HEK293 (cell line): ENCODE results near the gene PGS1.
A peak's percentile ranks its signal among the peaks of the same experiment; 100 is the strongest.

Experiments used
- CTCF ChIA-PET: fragments of 350-600 bp; formaldehyde crosslinking; extraction: SDS; loops from one replicate; lab custom pipeline; 2021; ENCODE audit warnings: antibody characterized with exemption; lab: Yijun Ruan, JAX
- POLR2A ChIA-PET: fragments of 300-600 bp; formaldehyde crosslinking; extraction: SDS; loops from one replicate; lab custom pipeline; 2020; ENCODE audit warnings: antibody characterized with exemption, inconsistent platforms; lab: Yijun Ruan, JAX
- H3K27ac ChIP-seq: fragments of 200-500 bp; sonication (Bioruptor generic); 2 replicates; pipeline ENCODE4 v1.5.1; 2014; ENCODE audit warnings: low read depth, low read length, control low read depth, inconsistent platforms; ENCODE audit errors: extremely low read depth
- H3K36me3 ChIP-seq, 2 experiments: fragments of 200-500 bp in 1 of 2; sonication (Bioruptor generic) in 1 of 2; 1 replicate in 1 of 2; 2 replicates in 1 of 2; pipeline ENCODE4 v1.5.1; 2014 to 2017; ENCODE audit warnings: inconsistent platforms in 2 of 2, low read length in 2 of 2; ENCODE audit not compliant: control insufficient read depth in 2 of 2, insufficient read depth in 1 of 2
- H3K4me1 ChIP-seq: fragments of 200-500 bp; sonication (Bioruptor generic); 2 replicates; pipeline ENCODE4 v1.5.1; 2014; ENCODE audit warnings: mild to moderate bottlenecking, low read length, inconsistent platforms; ENCODE audit not compliant: control insufficient read depth, insufficient read depth
- H3K4me3 ChIP-seq: 2 replicates; pipeline ENCODE4 v1.5.1; 2011; ENCODE audit warnings: low read depth, mild to moderate bottlenecking, control low read depth, low read length, moderate library complexity
- H3K9me3 ChIP-seq: fragments of 200-500 bp; sonication (Bioruptor generic); 2 replicates; pipeline ENCODE4 v1.5.1; 2014; ENCODE audit warnings: low read depth, low read length, inconsistent platforms; ENCODE audit not compliant: control insufficient read depth, insufficient read depth
- GLI2 ChIP-seq: fragments of 450-650 bp; formaldehyde crosslinking; IDR thresholded peaks from 2 replicates; pipeline ENCODE4; 2017; ENCODE audit warnings: missing biosample characterization, missing genetic modification characterization, low read depth, borderline replicate concordance
- MZF1 ChIP-seq: fragments of 450-650 bp; formaldehyde crosslinking; IDR thresholded peaks from 2 replicates; pipeline ENCODE4 v1.5.1; 2017; ENCODE audit warnings: missing biosample characterization, missing genetic modification characterization, borderline replicate concordance
- TCF7L2 ChIP-seq: IDR thresholded peaks from 2 replicates; pipeline ENCODE4 v1.6.1; 2011; ENCODE audit warnings: low read depth, mild to moderate bottlenecking, inconsistent platforms, low read length, moderate library complexity, borderline replicate concordance
- YY1 ChIP-seq: fragments of 450-650 bp; formaldehyde crosslinking; IDR thresholded peaks from 2 replicates; pipeline ENCODE4 v1.5.1; 2018; ENCODE audit warnings: missing biosample characterization, missing genetic modification characterization
- ZBTB17 ChIP-seq: fragments of 450-650 bp; formaldehyde crosslinking; IDR thresholded peaks from 2 replicates; pipeline ENCODE4 v1.5.1; 2016; ENCODE audit warnings: missing biosample characterization, missing genetic modification characterization
- ZBTB21 ChIP-seq: fragments of 450-650 bp; formaldehyde crosslinking; IDR thresholded peaks from 2 replicates; pipeline ENCODE4 v1.5.1; 2017; ENCODE audit warnings: missing biosample characterization, missing genetic modification characterization
- ZFP37 ChIP-seq: fragments of 450-650 bp; formaldehyde crosslinking; IDR thresholded peaks from 2 replicates; pipeline ENCODE4 v1.5.1; 2016; ENCODE audit warnings: missing biosample characterization, missing genetic modification characterization
- ZNF221 ChIP-seq: fragments of 450-650 bp; formaldehyde crosslinking; IDR thresholded peaks from 2 replicates; pipeline ENCODE4 v1.5.1; 2017; ENCODE audit warnings: missing biosample characterization, missing genetic modification characterization, borderline replicate concordance
- ZNF302 ChIP-seq: fragments of 450-650 bp; formaldehyde crosslinking; IDR thresholded peaks from 2 replicates; pipeline ENCODE4 v1.5.1; 2016; ENCODE audit warnings: missing biosample characterization, missing genetic modification characterization, low read depth
- ZNF394 ChIP-seq: fragments of 450-650 bp; formaldehyde crosslinking; IDR thresholded peaks from 2 replicates; pipeline ENCODE4 v1.5.1; 2016; ENCODE audit warnings: missing biosample characterization, missing genetic modification characterization, mild to moderate bottlenecking, moderate library complexity, borderline replicate concordance
- ZNF426 ChIP-seq: fragments of 450-650 bp; formaldehyde crosslinking; IDR thresholded peaks from 2 replicates; pipeline ENCODE4 v1.5.1; 2017; ENCODE audit warnings: missing biosample characterization, missing genetic modification characterization, mild to moderate bottlenecking, inconsistent platforms, moderate library complexity
- ZNF549 ChIP-seq: fragments of 450-650 bp; IDR thresholded peaks from 2 replicates; pipeline ENCODE4 v1.5.1; 2018; ENCODE audit warnings: missing biosample characterization, missing genetic modification characterization, mild to moderate bottlenecking, inconsistent platforms, moderate library complexity
- ZNF561 ChIP-seq: fragments of 450-650 bp; IDR thresholded peaks from 2 replicates; pipeline ENCODE4 v1.5.1; 2018; ENCODE audit warnings: missing biosample characterization, missing genetic modification characterization, borderline replicate concordance
- ZNF621 ChIP-seq: fragments of 450-650 bp; formaldehyde crosslinking; IDR thresholded peaks from 2 replicates; pipeline ENCODE4 v1.5.1; 2017; ENCODE audit warnings: missing biosample characterization, missing genetic modification characterization
- ZNF664 ChIP-seq: fragments of 450-650 bp; formaldehyde crosslinking; IDR thresholded peaks from 2 replicates; pipeline ENCODE4 v1.5.1; 2016; ENCODE audit warnings: missing biosample characterization, missing genetic modification characterization
- ZNF701 ChIP-seq: fragments of 450-650 bp; formaldehyde crosslinking; IDR thresholded peaks from 2 replicates; pipeline ENCODE4 v1.5.1; 2016; ENCODE audit warnings: missing biosample characterization, missing genetic modification characterization
- ZNF76 ChIP-seq: fragments of 450-650 bp; formaldehyde crosslinking; IDR thresholded peaks from 2 replicates; pipeline ENCODE4; 2016; ENCODE audit warnings: low read depth, missing biosample characterization, missing genetic modification characterization, borderline replicate concordance
- ZNF843 ChIP-seq: fragments of 450-650 bp; formaldehyde crosslinking; IDR thresholded peaks from 2 replicates; pipeline ENCODE4 v1.5.1; 2016; ENCODE audit warnings: missing biosample characterization, missing genetic modification characterization
- TF ChIP-seq, protein P1 (sequence below): fragments of 450-650 bp; formaldehyde crosslinking; IDR thresholded peaks from 2 replicates; pipeline ENCODE4 v1.5.1; 2016; ENCODE audit warnings: missing biosample characterization, missing genetic modification characterization
- TF ChIP-seq, protein P2 (sequence below): fragments of 450-650 bp; formaldehyde crosslinking; IDR thresholded peaks from 2 replicates; pipeline ENCODE4 v1.5.1; 2017; ENCODE audit warnings: missing biosample characterization, missing genetic modification characterization
- TF ChIP-seq, protein P3 (sequence below): fragments of 450-650 bp; formaldehyde crosslinking; IDR thresholded peaks from 2 replicates; pipeline ENCODE4 v1.5.1; 2016; ENCODE audit warnings: missing biosample characterization, missing genetic modification characterization, borderline replicate concordance
- TF ChIP-seq, protein P4 (sequence below): fragments of 450-650 bp; formaldehyde crosslinking; IDR thresholded peaks from 2 replicates; pipeline ENCODE4 v1.5.1; 2016; ENCODE audit warnings: missing biosample characterization, missing genetic modification characterization
- TF ChIP-seq, protein P5 (sequence below): fragments of 450-650 bp; formaldehyde crosslinking; IDR thresholded peaks from 2 replicates; pipeline ENCODE4 v1.5.1; 2016; ENCODE audit warnings: missing biosample characterization, missing genetic modification characterization

Gene PGS1

DNA sequence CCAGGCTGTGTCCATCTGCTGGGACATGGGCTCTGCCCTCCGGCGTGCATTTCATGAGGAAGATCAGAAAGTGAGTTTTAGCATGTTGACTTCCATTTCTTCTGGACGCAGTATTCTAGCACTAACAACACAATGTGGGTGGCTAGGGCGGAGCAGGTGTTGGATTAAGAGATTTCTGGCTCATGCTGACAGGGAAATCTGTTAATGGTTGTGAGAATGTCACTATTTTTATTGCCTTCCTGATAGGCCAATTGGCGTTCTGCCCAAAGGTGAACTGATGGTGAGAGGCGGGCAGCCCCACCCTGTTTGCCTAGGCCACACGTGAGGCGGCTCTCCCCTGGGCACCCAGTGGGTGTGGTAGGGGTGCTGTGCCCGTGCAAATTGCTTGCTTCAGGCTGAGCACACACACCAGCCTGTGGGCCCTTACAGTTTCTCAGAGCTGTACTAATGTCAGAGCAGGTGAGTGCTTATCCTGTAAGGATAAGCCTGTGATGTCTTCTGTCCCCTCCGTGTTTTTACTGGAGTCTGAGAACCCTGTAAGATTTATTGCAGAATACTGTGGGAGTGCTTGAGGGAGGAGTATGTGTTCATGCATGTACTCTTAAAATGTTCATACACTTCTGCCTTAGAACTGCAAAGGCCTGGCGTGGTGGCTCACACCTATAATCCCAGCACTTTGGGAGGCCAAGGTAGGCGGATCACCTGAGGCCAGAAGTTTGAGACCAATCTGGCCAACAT, 30.9 kb downstream of the PGS1 start (continued):
- TF ChIP-seq, protein P1, sequence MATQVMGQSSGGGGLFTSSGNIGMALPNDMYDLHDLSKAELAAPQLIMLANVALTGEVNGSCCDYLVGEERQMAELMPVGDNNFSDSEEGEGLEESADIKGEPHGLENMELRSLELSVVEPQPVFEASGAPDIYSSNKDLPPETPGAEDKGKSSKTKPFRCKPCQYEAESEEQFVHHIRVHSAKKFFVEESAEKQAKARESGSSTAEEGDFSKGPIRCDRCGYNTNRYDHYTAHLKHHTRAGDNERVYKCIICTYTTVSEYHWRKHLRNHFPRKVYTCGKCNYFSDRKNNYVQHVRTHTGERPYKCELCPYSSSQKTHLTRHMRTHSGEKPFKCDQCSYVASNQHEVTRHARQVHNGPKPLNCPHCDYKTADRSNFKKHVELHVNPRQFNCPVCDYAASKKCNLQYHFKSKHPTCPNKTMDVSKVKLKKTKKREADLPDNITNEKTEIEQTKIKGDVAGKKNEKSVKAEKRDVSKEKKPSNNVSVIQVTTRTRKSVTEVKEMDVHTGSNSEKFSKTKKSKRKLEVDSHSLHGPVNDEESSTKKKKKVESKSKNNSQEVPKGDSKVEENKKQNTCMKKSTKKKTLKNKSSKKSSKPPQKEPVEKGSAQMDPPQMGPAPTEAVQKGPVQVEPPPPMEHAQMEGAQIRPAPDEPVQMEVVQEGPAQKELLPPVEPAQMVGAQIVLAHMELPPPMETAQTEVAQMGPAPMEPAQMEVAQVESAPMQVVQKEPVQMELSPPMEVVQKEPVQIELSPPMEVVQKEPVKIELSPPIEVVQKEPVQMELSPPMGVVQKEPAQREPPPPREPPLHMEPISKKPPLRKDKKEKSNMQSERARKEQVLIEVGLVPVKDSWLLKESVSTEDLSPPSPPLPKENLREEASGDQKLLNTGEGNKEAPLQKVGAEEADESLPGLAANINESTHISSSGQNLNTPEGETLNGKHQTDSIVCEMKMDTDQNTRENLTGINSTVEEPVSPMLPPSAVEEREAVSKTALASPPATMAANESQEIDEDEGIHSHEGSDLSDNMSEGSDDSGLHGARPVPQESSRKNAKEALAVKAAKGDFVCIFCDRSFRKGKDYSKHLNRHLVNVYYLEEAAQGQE (tag by site-specific recombination): no peak
- TF ChIP-seq ZNF302 (tag by site-specific recombination) (no peak), ZNF426 (tag by site-specific recombination) (no peak), MZF1 (tag by site-specific recombination) (no peak), ZNF843 (tag by site-specific recombination) (peak; percentile 50; the same call in 1 of the 2 replicates), TCF7L2 (no peak), ZNF621 (tag by site-specific recombination) (no peak), ZNF664 (tag by site-specific recombination) (no peak), ZNF549 (tag by site-specific recombination) (no peak), ZNF561 (tag by site-specific recombination) (no peak), YY1 (tag by site-specific recombination) (no peak)
- TF ChIP-seq, protein P2, sequence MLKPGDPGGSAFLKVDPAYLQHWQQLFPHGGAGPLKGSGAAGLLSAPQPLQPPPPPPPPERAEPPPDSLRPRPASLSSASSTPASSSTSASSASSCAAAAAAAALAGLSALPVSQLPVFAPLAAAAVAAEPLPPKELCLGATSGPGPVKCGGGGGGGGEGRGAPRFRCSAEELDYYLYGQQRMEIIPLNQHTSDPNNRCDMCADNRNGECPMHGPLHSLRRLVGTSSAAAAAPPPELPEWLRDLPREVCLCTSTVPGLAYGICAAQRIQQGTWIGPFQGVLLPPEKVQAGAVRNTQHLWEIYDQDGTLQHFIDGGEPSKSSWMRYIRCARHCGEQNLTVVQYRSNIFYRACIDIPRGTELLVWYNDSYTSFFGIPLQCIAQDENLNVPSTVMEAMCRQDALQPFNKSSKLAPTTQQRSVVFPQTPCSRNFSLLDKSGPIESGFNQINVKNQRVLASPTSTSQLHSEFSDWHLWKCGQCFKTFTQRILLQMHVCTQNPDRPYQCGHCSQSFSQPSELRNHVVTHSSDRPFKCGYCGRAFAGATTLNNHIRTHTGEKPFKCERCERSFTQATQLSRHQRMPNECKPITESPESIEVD: peak; percentile 76; the same call in 1 of the 2 replicates
- TF ChIP-seq, protein P3, sequence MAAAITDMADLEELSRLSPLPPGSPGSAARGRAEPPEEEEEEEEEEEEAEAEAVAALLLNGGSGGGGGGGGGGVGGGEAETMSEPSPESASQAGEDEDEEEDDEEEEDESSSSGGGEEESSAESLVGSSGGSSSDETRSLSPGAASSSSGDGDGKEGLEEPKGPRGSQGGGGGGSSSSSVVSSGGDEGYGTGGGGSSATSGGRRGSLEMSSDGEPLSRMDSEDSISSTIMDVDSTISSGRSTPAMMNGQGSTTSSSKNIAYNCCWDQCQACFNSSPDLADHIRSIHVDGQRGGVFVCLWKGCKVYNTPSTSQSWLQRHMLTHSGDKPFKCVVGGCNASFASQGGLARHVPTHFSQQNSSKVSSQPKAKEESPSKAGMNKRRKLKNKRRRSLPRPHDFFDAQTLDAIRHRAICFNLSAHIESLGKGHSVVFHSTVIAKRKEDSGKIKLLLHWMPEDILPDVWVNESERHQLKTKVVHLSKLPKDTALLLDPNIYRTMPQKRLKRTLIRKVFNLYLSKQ (tag by site-specific recombination): no peak

DNA sequence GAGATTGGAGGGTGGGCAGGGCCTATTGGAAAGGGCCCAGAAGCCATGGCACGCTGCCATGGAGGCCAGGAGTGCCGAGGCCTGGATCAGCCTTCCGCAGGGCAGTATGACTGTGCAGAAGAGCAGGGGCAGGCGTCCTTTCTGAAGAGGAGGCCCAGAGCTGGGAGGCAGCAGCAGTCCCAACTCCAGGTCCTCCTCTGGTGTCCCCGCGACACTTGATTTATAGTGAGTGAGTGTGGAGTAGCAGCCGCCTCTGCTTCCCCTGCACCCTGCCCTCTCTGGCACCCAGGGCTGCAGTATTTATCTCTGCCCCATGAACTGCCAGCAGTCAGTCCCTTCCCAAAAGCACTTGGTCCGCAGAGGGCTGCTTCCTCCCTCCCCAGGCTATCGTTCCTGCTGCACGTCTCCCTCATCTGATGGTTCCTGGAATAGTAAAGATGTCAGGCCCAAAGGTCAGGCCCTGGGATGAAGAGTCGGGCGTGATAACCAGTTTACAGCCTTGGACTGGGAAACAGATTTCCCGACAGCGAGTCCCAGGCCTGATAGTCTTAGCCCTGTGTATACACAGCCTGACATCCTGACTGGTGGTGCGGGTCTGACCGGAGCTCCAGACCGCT, 32.9 kb downstream of the PGS1 start:
- peaks cover 0 to 81% of the 10 kb centered on the region in 2 experiments; a peak in 2 of 3 replicates for H3K36me3 ChIP-seq
- H3K9me3 ChIP-seq: no peaks in the 10 kb centered on the region
- no peak overlapping the region for H3K27ac ChIP-seq
- H3K4me1 ChIP-seq: peaks cover 10% of the 10 kb centered on the region
- POLR2A ChIA-PET: interaction anchor here (0.6 to 0.7 kb wide), 2 partner anchors 14 to 18 kb away, joined by 4 to 5 read pairs; no protein-coding TSS in a partner anchor
- TF ChIP-seq ZNF394 (tag by site-specific recombination) (peak; percentile 18; the same call in 1 of the 2 replicates), ZFP37 (tag by site-specific recombination) (no peak), ZNF701 (tag by site-specific recombination) (no peak), ZBTB17 (peak; percentile 46), ZBTB21 (tag by site-specific recombination) (no peak), ZNF76 (tag by site-specific recombination) (no peak), ZNF221 (tag by site-specific recombination) (no peak), GLI2 (tag by site-specific recombination) (no peak)
- TF ChIP-seq, protein P4, sequence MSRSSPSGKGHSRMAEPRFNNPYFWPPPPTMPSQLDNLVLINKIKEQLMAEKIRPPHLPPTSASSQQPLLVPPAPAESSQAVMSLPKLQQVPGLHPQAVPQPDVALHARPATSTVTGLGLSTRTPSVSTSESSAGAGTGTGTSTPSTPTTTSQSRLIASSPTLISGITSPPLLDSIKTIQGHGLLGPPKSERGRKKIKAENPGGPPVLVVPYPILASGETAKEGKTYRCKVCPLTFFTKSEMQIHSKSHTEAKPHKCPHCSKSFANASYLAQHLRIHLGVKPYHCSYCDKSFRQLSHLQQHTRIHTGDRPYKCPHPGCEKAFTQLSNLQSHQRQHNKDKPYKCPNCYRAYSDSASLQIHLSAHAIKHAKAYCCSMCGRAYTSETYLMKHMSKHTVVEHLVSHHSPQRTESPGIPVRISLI (tag by site-specific recombination): peak; percentile 44; the same call in 1 of the 2 replicates
- TF ChIP-seq, protein P5, sequence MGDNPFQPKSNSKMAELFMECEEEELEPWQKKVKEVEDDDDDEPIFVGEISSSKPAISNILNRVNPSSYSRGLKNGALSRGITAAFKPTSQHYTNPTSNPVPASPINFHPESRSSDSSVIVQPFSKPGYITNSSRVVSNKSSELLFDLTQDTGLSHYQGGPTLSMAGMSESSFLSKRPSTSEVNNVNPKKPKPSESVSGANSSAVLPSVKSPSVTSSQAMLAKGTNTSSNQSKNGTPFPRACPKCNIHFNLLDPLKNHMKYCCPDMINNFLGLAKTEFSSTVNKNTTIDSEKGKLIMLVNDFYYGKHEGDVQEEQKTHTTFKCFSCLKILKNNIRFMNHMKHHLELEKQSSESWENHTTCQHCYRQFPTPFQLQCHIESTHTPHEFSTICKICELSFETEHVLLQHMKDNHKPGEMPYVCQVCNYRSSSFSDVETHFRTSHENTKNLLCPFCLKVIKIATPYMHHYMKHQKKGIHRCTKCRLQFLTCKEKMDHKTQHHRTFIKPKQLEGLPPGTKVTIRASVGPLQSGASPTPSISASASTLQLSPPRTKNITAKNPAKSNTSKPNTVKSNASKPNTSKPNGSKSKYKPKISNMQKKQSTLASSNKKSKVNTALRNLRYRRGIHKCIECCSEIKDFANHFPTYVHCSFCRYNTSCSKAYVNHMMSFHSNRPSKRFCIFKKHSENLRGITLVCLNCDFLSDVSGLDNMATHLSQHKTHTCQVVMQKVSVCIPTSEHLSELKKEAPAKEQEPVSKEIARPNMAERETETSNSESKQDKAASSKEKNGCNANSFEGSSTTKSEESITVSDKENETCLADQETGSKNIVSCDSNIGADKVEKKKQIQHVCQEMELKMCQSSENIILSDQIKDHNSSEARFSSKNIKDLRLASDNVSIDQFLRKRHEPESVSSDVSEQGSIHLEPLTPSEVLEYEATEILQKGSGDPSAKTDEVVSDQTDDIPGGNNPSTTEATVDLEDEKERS (tag by site-specific recombination): no peak
- TF ChIP-seq, all 188 proteins: peak for 3
- CTCF ChIA-PET: interaction anchor here (0.6 to 3.6 kb wide), 8 partner anchors 10 to 315 kb away, joined by 3 to 29 read pairs (median 6); partner anchors contain the start of gene SOCS3
- no peak overlapping the region for H3K4me3 ChIP-seq
